GM21737 (cell line): ENCODE data around the gene BCDIN3D.
"Not testable (repeated sequence)": the region's sequence is repeated elsewhere in the genome, so short reads cannot be mapped to it uniquely, and the experiment has no call there.

Experiments used
- ATAC-seq: cut with Tn5 transposase; IDR thresholded peaks from one replicate; pipeline ENCODE4 v1.9.1; 2021; ENCODE audit warnings: mild to moderate bottlenecking, moderate library complexity; ENCODE audit not compliant: unreplicated experiment

Gene BCDIN3D

GRCh38 chr12:49863946-49864797 is 21.3 kb upstream of the BCDIN3D start:
- ATAC-seq: no peak

GRCh38 chr12:49860921-49861320 is 18.0 kb upstream of the BCDIN3D start:
- not testable (repeated sequence) for ATAC-seq

DNA sequence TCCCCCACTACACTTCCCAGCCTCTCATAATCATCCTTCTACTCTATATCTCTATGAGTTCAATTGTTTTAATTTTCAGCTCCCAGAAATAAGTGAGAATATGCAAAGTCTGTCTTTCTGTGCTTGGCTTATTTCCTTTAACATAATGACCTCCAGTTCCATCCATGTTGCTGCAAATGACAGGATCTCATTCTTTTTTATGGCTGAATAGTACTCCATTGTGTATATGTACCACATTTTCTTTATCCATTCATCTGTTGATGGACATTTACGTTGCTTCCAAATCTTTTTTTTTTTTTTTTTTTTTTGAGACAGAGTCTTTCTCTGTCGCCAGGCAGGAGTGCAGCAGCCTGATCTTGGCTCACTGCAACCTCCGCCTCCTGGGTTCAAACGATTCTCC is 13.0 kb upstream of the BCDIN3D start:
- ATAC-seq: not testable (repeated sequence)

GRCh38 chr12:49854976-49855375 is 12.1 kb upstream of the BCDIN3D start:
- no peak for ATAC-seq

GRCh38 chr12:49853671-49854070 is 10.8 kb upstream of the BCDIN3D start:
- ATAC-seq: no peak

- ATAC-seq: no peak
Observed at GRCh38 chr12:49847161-49847560, 4.3 kb upstream of the BCDIN3D start.

- ATAC-seq: no peak
Observed at GRCh38 chr12:49846032-49846431, 3.1 kb upstream of the BCDIN3D start.

DNA sequence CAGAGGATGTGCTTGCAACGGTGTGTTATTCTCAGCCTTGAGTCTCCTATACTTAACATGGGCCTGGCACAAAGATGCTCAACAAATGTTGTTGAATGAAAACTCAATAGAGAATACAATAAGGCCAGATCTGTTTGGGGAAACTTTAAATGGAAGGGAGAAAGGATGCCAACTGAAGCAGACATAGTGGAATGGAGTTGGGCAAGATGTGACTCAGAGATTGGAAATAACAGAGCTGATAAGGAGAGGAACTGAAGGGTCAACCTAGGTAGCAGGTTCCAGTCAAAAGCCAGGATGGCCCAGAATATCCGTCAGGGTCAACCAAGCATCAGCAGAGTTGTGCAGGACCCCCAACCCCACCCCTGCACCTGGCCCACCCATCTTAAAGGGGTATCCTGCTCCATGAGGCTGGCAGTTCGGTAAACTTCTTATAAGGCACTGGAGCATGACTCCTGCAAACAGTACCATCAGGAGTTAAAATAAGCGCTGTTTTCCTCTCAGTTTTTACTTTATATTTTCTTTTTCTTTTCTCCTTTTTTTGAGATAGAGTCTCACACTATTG is 1.1 kb upstream of the BCDIN3D start:
- no peak for ATAC-seq

- no peak for ATAC-seq
Observed at GRCh38 chr12:49843411-49843810, 505 bp upstream of the BCDIN3D start.

GRCh38 chr12:49838973-49839633 is 3.8 kb downstream of the BCDIN3D start:
- no peak for ATAC-seq

DNA sequence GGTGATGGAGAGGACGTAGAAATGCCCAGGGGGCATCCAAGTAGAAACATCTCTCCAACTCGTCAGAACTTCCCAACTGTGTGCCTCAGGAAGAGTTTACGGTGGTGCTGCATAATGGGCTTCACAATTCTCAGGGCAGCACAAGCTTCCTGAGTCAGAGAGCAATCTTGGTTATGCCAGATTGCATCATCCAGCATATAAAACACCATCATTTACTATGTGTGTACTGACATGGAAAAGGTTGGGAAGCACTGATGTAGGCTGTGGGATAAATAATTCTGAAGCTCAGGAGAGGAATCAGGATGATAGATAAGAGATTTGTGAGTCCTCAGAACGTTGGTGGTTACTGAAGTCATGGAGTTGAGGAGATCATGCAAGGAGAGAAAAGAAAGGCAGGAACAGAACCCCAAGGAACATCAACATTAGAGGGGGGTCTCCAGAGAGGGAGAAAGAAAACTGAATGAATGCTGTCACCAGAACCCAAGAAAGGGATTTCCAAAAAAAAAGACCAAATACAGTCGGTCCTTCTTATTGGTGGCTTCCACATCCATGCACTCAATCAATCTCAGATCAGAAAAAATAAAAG is 10.0 kb downstream of the BCDIN3D start:
- ATAC-seq: no peak

GRCh38 chr12:49831717-49832116 is 11.2 kb downstream of the BCDIN3D start:
- ATAC-seq: no peak

GRCh38 chr12:49828133-49829091 is 14.5 kb downstream of the BCDIN3D start, which contains the start of gene NCKAP5L:
Gene NCKAP5L, minus strand, starts transcription at chr12:49828413. Its CDS starts 24,369 bp downstream, at chr12:49804044.
- ATAC-seq: peak; percentile 91

DNA sequence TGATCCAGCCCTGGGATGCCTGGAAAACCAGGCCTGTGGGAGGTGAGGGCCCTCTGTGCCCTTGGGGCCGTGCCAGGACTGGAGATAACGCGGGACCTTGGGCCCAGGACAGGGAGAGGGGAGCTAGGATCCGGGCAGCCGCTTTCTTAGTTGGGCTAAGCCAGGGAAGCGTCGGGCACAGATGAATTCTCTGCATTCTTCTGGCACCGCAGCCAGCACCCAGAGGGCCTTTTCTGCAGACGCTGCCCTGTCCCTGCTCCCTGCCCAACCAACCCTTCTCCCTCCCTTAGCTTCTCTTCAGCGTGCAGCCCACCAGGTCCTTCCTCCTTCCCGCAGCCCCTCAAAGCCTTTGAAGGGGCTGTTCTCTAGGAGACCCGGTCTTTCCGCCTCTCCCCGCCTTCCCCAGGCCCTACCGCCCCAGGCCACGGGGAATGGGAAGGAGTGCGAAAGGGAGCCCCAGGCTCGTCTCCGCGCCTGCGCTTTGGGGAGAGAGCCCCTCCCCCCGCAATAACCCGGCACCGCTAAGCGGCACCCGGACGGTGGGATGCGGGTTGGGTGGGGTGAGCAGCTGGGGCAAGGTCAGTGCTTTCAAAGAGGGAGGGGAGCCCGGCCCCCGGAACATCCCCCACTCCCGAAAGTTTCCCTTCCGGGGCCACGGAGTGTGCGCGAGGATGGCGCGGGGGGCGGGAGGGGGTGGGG is 15.4 kb downstream of the BCDIN3D start:
- no peak for ATAC-seq

DNA sequence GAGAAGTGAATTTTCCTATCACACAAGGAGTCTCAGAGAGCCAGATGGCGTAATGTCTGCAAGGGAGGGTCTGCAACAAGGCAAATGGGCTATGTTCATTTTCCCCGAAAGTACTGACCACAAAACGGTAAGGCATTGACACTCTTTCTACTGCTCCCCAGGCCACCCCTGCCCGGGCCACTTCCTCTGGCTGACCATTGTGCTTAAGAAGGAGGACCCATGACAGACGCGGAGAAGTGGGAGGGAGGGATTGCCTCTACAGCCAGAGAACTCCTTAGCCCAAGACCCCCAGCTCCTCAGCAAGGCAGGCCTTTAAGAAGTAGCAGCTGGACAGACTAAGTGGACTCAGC is 15.9 kb downstream of the BCDIN3D start:
- ATAC-seq: no peak

GRCh38 chr12:49825971-49826421 is 16.9 kb downstream of the BCDIN3D start:
- no peak for ATAC-seq

GRCh38 chr12:49825360-49825970 is 17.4 kb downstream of the BCDIN3D start:
- no peak for ATAC-seq

DNA sequence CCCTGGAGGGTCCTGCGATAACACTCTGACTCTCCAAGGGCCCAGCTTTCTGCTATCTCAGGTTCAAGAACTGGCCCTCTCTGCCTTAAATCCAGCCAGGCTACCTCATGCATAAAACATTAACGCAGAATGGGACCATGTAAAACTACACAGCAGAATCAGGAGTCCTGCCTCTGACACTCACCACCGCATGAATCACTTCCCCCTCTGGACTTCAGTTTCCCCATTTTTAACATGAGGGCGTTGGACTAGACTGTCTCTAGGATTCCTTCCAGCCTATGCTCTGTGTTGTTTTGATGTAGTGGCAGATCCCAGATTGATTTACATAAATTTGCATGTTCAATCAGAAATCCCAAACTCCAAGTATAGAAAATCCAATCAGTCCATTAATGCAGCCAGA is 18.0 kb downstream of the BCDIN3D start:
- ATAC-seq: no peak

DNA sequence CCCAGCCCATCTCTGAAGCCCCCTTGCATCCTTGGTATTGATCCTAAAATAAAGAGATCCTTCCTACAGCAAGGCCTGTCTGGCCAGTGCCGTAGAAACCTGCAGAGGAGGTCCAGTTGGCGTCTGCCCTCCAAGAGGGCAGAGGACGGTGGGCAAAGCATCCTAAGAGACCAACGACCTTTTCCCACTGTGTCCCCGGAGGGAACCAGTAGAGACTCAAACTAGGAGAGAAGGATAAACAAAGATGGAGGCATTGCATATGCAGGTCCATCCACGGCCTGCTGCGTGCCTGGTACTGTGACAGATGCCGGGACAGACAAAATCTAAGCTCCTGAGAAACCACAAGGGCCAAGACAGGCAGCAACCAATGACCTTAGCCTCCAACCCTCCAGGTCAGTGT is 18.5 kb downstream of the BCDIN3D start:
- no peak for ATAC-seq
